GM10248 (cell line): Measurements from ENCODE around the gene SLIT3.

Source experiments
- CTCF ChIA-PET: fragments of 300-600 bp; sonication (Branson Sonifier 250); formaldehyde crosslinking; extraction: SDS; loops from one replicate; lab custom pipeline; 2021; ENCODE audit warnings: antibody characterized with exemption; lab: Yijun Ruan, JAX
- POLR2A ChIA-PET: fragments of 350-650 bp; sonication (Branson Sonifier 250); formaldehyde crosslinking; extraction: SDS; loops from one replicate; lab custom pipeline; 2020; ENCODE audit warnings: antibody characterized with exemption; lab: Yijun Ruan, JAX
- DNase-seq: peaks from one replicate; pipeline ENCODE4 v3.0.0; 2012; ENCODE audit errors: extremely low spot score
- CTCF ChIP-seq: IDR thresholded peaks from 2 replicates; pipeline ENCODE4 v1.5.1; 2012; ENCODE audit warnings: mild to moderate bottlenecking, low read depth; ENCODE audit errors: extremely low read depth, missing control alignments, control extremely low read depth

Gene SLIT3

GRCh38 chr5:168908207-168908606 lies 392.7 kb downstream of the SLIT3 start:
- TF ChIP-seq CTCF, result no peak
- CTCF ChIA-PET, result no interaction called here
- no peak for DNase-seq
- POLR2A ChIA-PET, result no interaction called here

GRCh38 chr5:168903061-168903460 lies 397.9 kb downstream of the SLIT3 start:
- TF ChIP-seq CTCF, result no peak
- CTCF ChIA-PET, result interaction anchor here (1.4 kb wide), 1 partner anchor 8 kb away, joined by 3 read pairs; no protein-coding TSS in a partner anchor
- POLR2A ChIA-PET, result no interaction called here

GRCh38 chr5:168899673-168900072 lies 401.3 kb downstream of the SLIT3 start:
- no peak for DNase-seq
- ChIA-PET POLR2A (no interaction called here), CTCF (interaction anchor here (1.3 kb wide), 1 partner anchor 33 kb away, joined by 3 read pairs; no protein-coding TSS in a partner anchor)
- no peak for TF ChIP-seq CTCF

More at GRCh38 chr5:168903061-168903460, 397.9 kb downstream of the SLIT3 start:
- no peak for DNase-seq

- DNase-seq, result no peak
- no peak for TF ChIP-seq CTCF
- CTCF ChIA-PET, result interaction anchor here (1.1 kb wide), 1 partner anchor 10 kb away, joined by 3 read pairs; no protein-coding TSS in a partner anchor
- POLR2A ChIA-PET, result no interaction called here
Observed at GRCh38 chr5:168899264-168899663, 401.7 kb downstream of the SLIT3 start.

- no peak for DNase-seq
- POLR2A ChIA-PET, result no interaction called here
- CTCF ChIA-PET, result interaction anchor here (0.9 to 1.1 kb wide), 2 partner anchors 9 to 49 kb away, joined by 3 read pairs; no protein-coding TSS in a partner anchor
- TF ChIP-seq CTCF, result no peak
Observed at GRCh38 chr5:168898247-168898911, 402.6 kb downstream of the SLIT3 start.

GRCh38 chr5:168897387-168898122 lies 403.4 kb downstream of the SLIT3 start:
- TF ChIP-seq CTCF, result no peak
- ChIA-PET POLR2A (no interaction called here), CTCF (interaction anchor here (0.9 to 1.4 kb wide), 2 partner anchors 11 to 49 kb away, joined by 3 read pairs; no protein-coding TSS in a partner anchor)
- DNase-seq, result no peak
